ENCODE measurements around the gene FICD. TPM values are rescaled to one million over a fixed set of nuclear protein-coding genes. Genes with fewer than 3 reads are reported as not detected.
A peak's percentile ranks its signal among the peaks of the same experiment; 100 is the strongest.

Gene FICD
- total RNA-seq, 2 experiments from 2014 or later, result 2.7 to 3.2 TPM

DNA sequence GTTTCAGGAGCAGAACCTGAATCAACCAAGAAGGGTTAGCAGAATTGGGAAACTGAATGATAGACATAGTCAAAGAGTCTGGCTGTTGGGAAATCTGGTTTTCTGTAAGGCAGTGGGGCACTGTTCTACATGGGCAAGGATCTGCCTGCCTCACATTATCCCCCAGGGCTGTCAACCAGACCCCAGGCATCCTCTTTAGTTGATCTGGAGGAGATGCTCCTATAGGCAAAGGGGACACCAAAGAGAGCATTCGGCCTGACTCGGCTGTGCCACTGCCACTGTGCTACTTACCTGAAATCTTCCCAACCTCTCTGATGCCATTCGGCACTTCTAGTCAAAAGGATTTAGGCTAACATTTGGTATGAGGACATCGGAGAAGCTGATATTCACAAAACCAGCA is 51.4 kb downstream of the FICD start:
- no peak for TF ChIP-seq CTCF (IDR thresholded peaks at IDR 0.05)
- H3K36me3 ChIP-seq (ENCODE audit: insufficient read depth, low read length), result peaks cover 52% of the 10 kb centered on the region
- ATAC-seq (ENCODE audit: poor library complexity) (no peak), DNase-seq (no peak)
- intact Hi-C loops (cut with DNase I, micrococcal nuclease), result loop anchor here in 1 of 2 experiments (5.0 kb wide), 1 partner anchor 386 kb away; no protein-coding TSS in a partner anchor
- peaks cover 64% of the 10 kb centered on the region for H3K4me1 ChIP-seq (ENCODE audit: insufficient read depth, low read length)
- Mint-ChIP-seq H3K36me3 (ENCODE audit: low read depth) (peaks cover 82% of the 10 kb centered on the region), H3K27me3 (no peaks in the 10 kb centered on the region), H3K27ac (peak overlapping the region; percentile 90), H3K4me1 (ENCODE audit: low read depth) (peaks cover 78% of the 10 kb centered on the region), H3K9me3 (no peaks in the 10 kb centered on the region), H3K4me3 (no peak overlapping the region)
- CTCF ChIA-PET, result interaction anchor here (1.7 to 9.8 kb wide), 3 partner anchors 51 to 237 kb away, joined by 3 to 102 read pairs (median 10); no protein-coding TSS in a partner anchor
- no peaks in the 10 kb centered on the region for H3K27me3 ChIP-seq (ENCODE audit: control insufficient read depth in 1 of 2, insufficient read depth in 2 of 2, low read length in 2 of 2)
- H3K9me3 ChIP-seq (ENCODE audit: control insufficient read depth in 1 of 2, insufficient read depth in 1 of 2, low read length in 2 of 2), result no peaks in the 10 kb centered on the region
- peak overlapping the region in 1 of 2 donors; percentile 24 for H3K27ac ChIP-seq (ENCODE audit: low read depth in 1 of 2, low read length in 2 of 2)
- POLR2A ChIA-PET, result interaction anchor here (0.6 to 8.0 kb wide), 3 partner anchors 45 to 66 kb away, joined by 3 to 164 read pairs (median 36); partner anchors contain the start of gene SELPLG
- no peak overlapping the region for H3K4me3 ChIP-seq (ENCODE audit: low read length)

DNA sequence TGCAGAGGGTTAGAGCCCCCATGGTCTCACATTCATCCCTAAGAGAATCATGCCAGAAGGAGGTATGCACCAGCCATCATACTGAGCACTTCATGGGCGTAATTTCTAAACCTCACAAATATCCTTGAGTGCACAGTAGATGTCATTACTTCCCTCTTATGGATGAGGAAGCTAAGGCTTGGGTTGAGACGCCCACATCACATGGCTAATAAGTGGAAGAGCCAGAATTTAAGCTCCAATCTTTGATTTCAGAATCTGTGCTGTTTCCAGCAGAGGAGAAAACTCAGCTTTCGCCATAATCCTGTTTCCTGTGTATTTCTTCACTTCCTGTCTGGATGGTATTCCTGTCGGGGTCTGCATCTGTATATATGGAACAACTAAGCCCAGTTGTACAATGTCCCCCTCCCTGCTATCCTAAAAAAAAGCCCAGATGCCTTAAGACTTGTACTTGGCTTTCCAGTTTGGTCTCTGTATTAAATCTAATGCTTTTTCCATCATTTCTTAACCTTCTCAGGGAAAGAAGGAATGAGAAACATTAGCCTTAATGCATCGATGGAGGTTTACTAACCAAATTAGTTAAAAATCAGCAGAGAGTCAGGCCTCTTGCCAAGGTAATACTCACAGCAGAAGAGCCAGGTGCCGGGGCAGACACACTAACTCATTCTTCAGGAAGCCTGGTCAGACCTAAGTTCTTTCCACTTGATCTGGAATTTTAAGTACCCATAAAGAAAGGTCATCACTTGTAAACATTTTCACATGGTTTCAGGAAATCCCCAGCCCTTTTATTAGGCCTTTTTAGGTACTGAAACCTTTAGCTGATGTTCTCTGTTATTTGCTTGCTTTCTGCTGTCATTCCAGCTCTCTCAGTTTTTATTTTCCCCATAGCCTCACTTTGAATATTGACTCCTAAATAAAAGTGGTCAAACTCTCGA is 52.6 kb downstream of the FICD start:
- peaks cover 71% of the 10 kb centered on the region for H3K36me3 Mint-ChIP-seq (ENCODE audit: low read depth)

More for the DNA sequence above, 52.6 kb downstream of the FICD start:
- ChIA-PET CTCF (interaction anchor here (0.9 to 9.8 kb wide), 6 partner anchors 50 to 236 kb away, joined by 3 to 102 read pairs (median 10); partner anchors contain the start of gene SELPLG), POLR2A (interaction anchor here (0.8 to 8.0 kb wide), 12 partner anchors 8 to 289 kb away, joined by 3 to 164 read pairs (median 4); partner anchors contain the start of genes SELPLG and SSH1)
- Histone ChIP-seq H3K9me3 (ENCODE audit: control insufficient read depth in 1 of 2, insufficient read depth in 1 of 2, low read length in 2 of 2) (no peaks in the 10 kb centered on the region), H3K4me3 (ENCODE audit: low read length) (no peak overlapping the region), H3K27me3 (ENCODE audit: control insufficient read depth in 1 of 2, insufficient read depth in 2 of 2, low read length in 2 of 2) (no peaks in the 10 kb centered on the region), H3K4me1 (ENCODE audit: insufficient read depth, low read length) (peaks cover 70% of the 10 kb centered on the region), H3K27ac (ENCODE audit: low read depth in 1 of 2, low read length in 2 of 2) (peak overlapping the region; percentile 51 to 75), H3K36me3 (ENCODE audit: insufficient read depth, low read length) (peaks cover 52% of the 10 kb centered on the region)
- ATAC-seq (ENCODE audit: poor library complexity) (no peak), DNase-seq (no peak)
- Mint-ChIP-seq H3K4me1 (ENCODE audit: low read depth) (peaks cover 84% of the 10 kb centered on the region), H3K27ac (peak overlapping the region; percentile 90), H3K27me3 (no peaks in the 10 kb centered on the region), H3K4me3 (peak overlapping the region; percentile 80), H3K9me3 (no peaks in the 10 kb centered on the region)
- intact Hi-C loops (cut with DNase I, micrococcal nuclease), result loop anchor here in 1 of 2 experiments (5.0 kb wide), 1 partner anchor 385 kb away; no protein-coding TSS in a partner anchor
- TF ChIP-seq CTCF (IDR thresholded peaks at IDR 0.05), result no peak

Measured in CD4-positive, alpha-beta T cell (primary cell).